H4 (cell line): ENCODE results near the gene MBD5. TPM values are rescaled to one million over a fixed set of nuclear protein-coding genes. Genes with fewer than 3 reads are reported as not detected.

Experiments used
- DNase-seq: peaks from one replicate; pipeline ENCODE4 v3.0.0-alpha.2; 2015; ENCODE audit warnings: low spot score
- total RNA-seq: library from RNA; depleted of rRNA; stranded (reverse); fragments of >200 nt; shearing (Covaris generic); gene quantifications from 2 replicates; pipeline ENCODE4 v1.2.3, GENCODE V29; 2014

MBD5 gene
- total RNA-seq, 1 experiment from 2014 or later, result 12.8 TPM

DNA sequence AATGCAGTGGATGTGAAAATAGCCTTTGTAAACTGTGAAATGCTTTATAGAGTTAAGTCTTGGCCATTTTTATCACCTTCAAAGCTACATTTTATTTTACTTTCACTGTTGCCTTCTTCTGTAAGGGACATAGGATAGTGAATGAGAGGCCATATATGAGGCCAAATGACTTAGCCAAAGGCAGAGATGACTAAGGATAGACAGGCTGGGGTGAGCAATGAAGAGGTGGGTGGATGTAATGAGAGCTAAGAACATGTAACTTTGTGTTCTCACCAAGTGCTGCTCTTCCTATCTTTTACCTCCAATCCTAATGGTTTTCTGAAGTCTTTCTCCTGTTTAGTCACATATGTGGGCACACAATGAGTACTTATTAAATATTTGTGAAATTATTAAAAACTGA, 101.9 kb downstream of the MBD5 start:
- no peak for DNase-seq

GRCh38 chr2:148124271-148124670, 103.4 kb downstream of the MBD5 start:
- no peak for DNase-seq

GRCh38 chr2:148130581-148130980, 109.7 kb downstream of the MBD5 start:
- no peak for DNase-seq

- no peak for DNase-seq
Observed at GRCh38 chr2:148132412-148132811, 111.5 kb downstream of the MBD5 start.

GRCh38 chr2:148135705-148136104, 114.8 kb downstream of the MBD5 start:
- no peak for DNase-seq

- DNase-seq, result no peak
Observed at GRCh38 chr2:148136441-148136840, 115.5 kb downstream of the MBD5 start.

- DNase-seq, result no peak
Observed at GRCh38 chr2:148161909-148162435, 141.1 kb downstream of the MBD5 start.

DNA sequence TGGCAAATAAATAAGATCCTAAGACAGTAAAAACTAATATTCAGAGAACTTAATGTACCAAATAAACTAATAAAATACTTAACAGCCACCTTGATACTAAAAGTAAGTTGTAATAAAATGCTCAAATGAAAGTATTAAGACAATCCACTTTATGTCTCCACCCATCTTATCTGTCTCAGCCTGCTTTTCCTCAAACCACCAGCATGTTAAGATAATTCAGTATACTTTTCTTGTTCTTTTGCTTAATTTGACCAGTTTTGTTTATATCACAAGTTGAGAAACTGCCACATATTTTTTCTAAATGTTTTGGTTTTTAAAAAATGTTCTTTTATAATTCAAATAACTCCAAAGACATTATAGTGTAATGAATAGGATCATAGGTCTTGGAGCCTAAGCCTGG, 142.0 kb downstream of the MBD5 start:
- no peak for DNase-seq

GRCh38 chr2:148165975-148166374, 145.1 kb downstream of the MBD5 start:
- no peak for DNase-seq

DNA sequence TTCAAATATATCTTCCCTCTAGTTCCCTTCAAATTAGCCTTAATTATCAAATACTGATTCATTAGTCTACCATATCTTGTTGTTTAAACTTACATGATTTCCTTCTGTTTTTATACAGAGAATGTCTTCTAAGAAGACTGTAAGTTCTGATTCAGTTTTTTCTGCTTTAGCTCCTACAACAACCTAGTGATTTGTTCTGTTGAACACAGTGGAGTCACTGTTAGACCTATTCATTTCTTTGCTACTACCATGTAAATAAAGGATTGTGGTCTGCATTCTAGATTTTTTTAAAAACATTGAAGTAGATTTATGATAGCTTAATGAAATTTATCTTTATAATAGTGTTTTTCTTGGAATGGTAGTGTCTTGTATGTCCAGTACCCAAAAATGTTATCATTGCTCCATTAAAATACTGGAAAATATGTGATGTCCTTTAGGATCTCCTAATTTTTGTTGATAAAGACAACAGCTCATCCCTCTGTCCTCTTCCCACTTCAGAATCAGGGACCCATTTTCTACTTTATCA, 146.4 kb downstream of the MBD5 start:
- DNase-seq, result no peak

DNA sequence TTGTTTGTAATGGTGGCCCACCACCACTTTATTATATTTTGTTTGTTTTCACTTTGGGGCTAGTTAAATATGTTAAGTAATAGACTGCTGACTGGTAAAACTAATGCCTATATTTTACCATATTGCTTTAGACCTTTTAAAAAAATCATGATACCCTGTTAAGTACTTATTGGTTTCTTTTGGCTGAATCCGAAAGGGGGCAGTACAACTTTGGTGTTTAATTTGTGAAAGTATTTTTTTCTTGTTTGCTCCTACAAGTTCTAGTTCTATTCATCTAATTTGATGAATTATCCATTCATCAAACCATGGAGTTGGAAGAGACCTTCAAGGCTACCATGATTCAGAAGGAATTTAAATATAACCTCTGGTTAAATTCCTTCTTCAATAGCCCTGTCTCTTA, 147.0 kb downstream of the MBD5 start:
- no peak for DNase-seq

DNA sequence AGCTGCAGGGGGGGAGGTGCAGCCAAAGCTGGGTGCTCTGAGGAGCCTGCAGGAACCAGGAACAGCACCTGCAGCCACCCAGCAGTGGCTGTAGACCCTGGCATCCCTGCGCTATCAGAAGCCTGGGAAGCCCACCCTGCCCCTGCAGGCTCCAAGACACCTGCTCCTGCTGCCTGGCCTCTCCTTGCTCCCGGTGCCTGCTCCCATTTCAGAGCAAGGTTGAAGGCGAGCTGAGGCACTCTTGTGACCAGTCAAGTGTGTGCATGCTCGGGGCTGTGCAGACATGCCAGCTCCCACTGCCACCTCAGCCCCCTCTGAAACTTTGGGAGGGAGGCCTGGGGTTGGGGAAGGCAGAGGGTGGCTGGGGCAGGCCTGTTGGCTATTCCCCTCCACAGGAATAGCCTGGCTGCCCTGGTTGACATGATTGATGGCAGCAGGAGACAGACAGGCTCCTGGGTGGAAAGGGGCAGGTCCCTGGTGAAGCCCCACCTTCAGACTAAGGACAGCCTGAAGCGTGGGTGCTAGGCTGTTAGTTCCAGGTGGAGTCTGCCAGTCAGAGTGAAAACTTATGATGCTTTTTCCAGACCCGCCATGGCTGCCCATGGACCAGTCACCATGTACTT, 151.4 kb downstream of the MBD5 start:
- DNase-seq, result no peak

DNA sequence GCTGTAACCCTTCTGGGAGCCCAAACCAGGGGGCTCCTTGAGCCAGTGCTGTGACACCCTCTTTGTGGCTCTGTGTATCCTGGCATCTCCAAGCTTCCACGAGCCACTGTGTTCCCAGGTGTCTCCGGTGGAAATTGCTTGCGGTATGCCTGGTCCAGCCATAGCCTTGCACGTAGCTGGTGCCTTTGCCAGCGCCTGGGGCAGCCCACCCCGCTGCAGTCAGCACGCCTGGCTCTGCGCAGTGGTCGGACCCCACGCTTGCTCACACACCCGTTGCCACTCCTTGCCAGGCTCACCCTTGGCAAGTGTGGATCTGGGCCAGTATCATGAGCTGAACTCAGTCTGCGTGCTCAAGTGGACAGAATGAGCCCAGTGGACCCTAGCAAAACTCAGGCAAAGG, 152.3 kb downstream of the MBD5 start:
- DNase-seq, result no peak

DNA sequence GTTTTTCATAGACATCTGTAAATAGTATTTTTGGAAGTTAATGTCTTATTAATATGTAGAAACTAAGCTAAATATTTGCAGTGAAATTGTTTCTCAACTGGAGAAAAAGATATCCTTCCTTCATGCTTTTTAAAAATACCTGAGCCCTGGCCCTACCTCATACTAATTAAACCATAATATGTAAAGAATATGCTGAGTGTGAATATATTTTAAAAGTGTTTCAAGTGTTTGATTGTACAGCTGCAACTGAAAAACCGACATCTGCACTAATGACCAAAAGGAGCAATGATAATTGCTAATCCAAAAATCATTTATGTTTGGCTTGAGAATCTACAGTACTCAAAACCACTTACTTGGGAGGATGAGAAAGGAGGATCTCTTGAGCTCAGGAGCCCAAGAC, 156.7 kb downstream of the MBD5 start:
- DNase-seq, result no peak

DNA sequence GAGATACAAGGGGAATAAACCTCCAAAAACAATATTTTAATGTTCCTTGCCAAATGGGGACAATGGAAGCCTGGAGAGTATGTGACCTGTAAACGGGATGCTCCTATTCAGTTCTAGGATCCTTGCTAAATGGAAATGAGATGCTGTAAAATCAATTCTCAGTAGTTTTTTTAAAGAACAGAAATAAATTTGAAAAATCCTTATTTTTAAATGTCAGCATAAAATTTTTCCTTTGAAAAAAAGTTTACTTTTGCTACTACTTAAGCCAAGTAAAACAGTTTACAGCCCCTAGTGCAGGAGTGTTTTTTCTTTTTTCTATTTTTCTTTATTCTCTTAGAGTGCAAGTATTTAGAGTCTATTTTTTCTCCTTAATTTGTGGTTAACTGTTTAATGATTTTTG, 158.8 kb downstream of the MBD5 start:
- DNase-seq, result no peak

- no peak for DNase-seq
Observed at GRCh38 chr2:148184976-148185375, 164.1 kb downstream of the MBD5 start.

DNA sequence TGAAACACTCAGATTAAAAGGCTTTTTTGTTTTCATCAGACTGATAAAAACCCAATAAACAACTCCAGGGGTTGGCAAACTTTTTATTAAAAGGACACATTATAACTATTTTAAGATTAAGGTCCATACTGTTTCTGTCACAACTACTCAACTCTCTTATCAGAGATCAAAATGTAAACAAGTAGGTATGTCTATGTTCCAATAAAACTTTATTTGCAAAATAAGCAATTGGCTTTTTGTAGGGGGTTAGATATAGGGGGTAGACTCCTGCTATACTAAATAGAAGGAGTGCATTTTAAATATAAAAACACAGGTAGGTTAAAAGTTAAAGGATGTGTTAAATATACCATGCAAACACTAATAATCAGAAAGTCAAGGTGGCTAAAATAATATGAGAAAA, 174.0 kb downstream of the MBD5 start:
- no peak for DNase-seq

DNA sequence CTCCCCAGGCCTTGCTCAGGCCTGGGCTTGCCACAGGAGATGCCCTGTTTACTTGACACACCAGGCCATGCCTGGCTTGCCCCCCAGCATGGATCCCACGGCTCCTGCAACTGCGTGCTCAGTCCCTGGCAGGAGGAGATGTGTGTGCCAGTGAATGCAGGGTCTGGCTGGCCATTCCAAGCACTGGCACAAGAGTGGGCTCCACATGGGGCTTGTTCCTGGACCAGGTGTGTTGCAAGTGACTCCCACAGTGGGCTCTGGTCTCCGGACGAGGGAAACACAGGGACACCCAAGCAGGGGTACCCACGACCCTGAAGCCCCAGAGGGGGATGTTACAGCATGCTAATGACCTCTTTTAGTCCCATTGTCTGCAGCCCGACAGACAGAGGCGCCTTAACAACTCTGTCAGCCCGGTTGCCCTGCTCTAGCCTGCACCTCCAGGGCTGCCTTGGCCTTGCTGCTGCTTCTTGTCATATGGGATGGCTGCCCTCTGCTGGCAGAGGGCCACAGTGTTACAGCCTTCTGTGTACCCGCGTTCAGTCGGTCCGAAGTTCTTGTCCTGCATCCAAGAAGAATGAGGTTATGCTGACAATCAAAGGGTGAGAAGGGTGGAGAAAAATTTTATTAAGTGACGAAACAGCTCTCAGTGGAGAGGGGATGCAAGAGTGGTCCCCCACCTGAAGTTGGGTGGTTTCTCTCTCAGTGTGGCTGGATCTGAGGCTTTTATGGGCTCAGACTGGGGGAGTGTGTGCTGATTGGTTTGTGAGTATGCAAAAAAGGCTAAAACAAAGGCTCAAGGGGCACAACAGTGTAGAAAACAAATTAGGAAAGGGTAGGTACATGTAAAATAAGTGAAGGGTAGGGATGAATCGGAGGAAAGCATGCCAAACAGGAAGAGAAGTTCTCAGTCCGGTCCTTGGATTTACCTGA, 180.4 kb downstream of the MBD5 start:
- peak; percentile 19 for DNase-seq

DNA sequence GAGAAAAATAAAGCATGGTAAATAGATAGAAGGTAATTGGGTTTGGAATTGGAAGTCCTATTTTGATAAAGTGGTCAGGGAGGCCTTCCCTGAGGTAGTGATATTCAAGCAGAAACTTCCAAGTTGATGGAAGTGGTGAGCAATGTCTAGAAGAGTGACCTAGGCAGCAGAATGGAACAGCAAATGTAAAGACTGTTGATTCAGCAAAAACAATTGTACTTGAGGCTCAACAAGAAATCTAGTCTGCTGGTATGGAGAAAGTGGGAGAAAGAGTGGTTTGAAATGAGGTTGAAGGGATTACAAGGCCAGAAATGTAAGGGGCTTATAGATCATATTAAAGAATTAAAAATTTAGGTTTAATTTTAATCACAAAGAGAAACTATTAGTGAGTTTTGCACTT, 181.3 kb downstream of the MBD5 start:
- no peak for DNase-seq

DNA sequence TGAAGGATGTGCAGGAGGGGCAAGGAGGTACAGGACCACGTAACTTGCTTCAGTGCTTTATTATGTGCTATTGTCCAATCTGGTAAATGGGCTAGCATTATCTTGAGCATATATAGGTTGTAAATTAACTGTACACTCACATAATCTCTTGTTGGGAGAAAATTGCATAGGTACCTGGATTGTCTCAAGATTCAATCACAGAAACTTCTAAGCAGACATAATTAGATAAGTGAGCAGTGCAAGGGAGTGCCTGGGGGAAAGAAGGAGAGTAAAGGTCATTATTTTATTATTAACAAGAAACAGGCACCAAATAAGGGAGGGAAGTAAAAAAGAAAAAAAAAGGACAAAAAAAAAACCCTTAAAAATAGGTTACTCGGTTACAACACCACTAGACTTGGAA, 186.2 kb downstream of the MBD5 start:
- no peak for DNase-seq

DNA sequence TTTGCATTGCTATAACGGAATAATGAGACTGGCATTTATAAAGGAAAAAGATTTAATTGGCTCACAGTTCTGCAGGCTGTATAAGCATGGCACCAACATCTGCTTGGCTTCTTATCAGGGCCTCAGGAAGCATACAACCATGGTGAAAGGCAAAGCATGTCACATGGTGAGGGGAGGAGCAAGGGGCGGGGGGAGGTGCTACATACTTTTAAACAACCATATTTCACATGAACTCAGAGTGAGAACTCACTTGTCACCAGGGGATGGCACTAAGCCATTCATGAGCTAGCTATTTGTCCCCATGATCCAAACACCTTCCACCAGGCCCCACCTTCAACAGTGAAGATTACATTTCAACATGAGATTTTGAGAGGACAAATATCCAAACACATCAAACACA, 188.7 kb downstream of the MBD5 start:
- DNase-seq, result peak; percentile 25

DNA sequence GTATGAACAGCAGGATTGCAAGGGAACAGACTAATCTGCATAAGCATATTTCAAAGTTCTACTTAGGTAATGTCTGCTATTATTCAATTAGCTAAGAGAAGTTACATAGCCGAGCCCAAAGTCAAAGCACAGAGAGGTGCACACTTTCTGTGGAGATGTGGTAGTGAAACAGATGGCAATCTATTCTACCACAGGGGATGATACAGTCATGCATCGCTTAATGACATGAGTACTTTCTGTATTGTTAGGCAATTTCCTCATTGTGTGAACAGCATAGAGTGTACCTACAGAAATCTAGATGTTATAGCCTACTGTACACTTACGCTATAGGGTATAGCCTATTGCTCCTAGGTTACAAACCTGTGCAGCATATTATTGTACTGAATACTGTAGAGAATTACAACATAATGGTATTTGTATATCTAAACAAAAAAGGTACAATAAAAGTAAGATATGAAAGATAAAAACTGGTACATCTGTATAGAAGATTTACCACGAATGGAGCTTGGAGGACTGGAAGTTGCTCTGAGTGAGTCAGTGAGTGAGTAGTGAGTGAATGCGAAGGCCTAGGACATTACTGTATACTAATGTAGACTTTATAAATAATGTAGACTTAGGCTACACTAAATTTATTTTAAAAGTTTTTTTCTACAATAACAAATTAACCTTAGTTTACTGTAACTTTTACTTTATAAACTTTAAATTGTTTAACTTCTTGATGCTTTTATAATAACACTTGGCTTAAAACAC, 197.6 kb downstream of the MBD5 start:
- DNase-seq, result no peak
